H1 (cell line): ENCODE data around the gene SLC24A1. TPM values are rescaled to one million over a fixed set of nuclear protein-coding genes. Genes with fewer than 3 reads are reported as not detected.

Experiments
- CTCF ChIA-PET: fragments of 300-600 bp; sonication (Branson Sonifier 250); formaldehyde crosslinking; loops from one replicate; lab custom pipeline; 2021; ENCODE audit not compliant: partially characterized antibody; lab: Charles Lee
- POLR2A ChIA-PET: fragments of 300-600 bp; sonication (Branson Sonifier 250); formaldehyde crosslinking; loops from one replicate; lab custom pipeline; 2021; ENCODE audit warnings: inconsistent platforms; ENCODE audit not compliant: partially characterized antibody; lab: Charles Lee
- DNase-seq, 2 experiments: peaks; one replicate each; pipeline versions ENCODE4 v3.0.0 to v3.0.0-alpha.2; 2010 to 2022; ENCODE audit warnings: low spot score in 2 of 2, low read depth in 1 of 2, mixed read lengths in 1 of 2
- FAIRE-seq: peaks from 2 replicates; lab custom pipeline; 2011; peaks lifted over from hg19 to GRCh38; lab: Jason Lieb, UNC
- H2AFZ ChIP-seq: 2 replicates; pipeline ENCODE4 v1.8.1; 2012; ENCODE audit warnings: low read length, inconsistent platforms
- H2AK5ac ChIP-seq: 2 replicates; pipeline ENCODE4 v1.6.1; 2013; ENCODE audit warnings: low read depth, low read length
- H2BK120ac ChIP-seq: replicated peaks from 2 replicates; pipeline ENCODE3; 2013; ENCODE audit warnings: low read depth, low read length, inconsistent platforms
- H2BK12ac ChIP-seq: 2 replicates; pipeline ENCODE4 v1.6.1; 2013; ENCODE audit warnings: low read depth, low read length
- H2BK15ac ChIP-seq: 2 replicates; pipeline ENCODE4 v1.6.1; 2013; ENCODE audit warnings: low read length
- H2BK20ac ChIP-seq: 2 replicates; pipeline ENCODE4 v1.6.1; 2013; ENCODE audit warnings: low read length
- H2BK5ac ChIP-seq: 2 replicates; pipeline ENCODE4 v1.6.1; 2013; ENCODE audit warnings: low read depth, low read length
- H3K14ac ChIP-seq: 2 replicates; pipeline ENCODE4 v1.6.1; 2013; ENCODE audit warnings: inconsistent platforms; ENCODE audit not compliant: insufficient read length
- H3K18ac ChIP-seq: 2 replicates; pipeline ENCODE4 v1.6.1; 2013; ENCODE audit warnings: low read length; ENCODE audit errors: extremely low read depth
- H3K23ac ChIP-seq: 2 replicates; pipeline ENCODE4 v1.6.1; 2013; ENCODE audit warnings: inconsistent platforms; ENCODE audit not compliant: insufficient read length
- H3K23me2 ChIP-seq: 2 replicates; pipeline ENCODE4 v1.6.1; 2013; ENCODE audit warnings: low read depth, low read length
- H3K27ac ChIP-seq: 2 replicates; pipeline ENCODE4 v1.6.1; 2011; ENCODE audit warnings: low read depth, low read length, inconsistent platforms
- H3K27me3 ChIP-seq, 4 experiments: replicated peaks in 1 of 4; 1 replicate in 1 of 4; 2 replicates in 3 of 4; pipeline versions ENCODE4 v1.6.1 to v1.8.1; 2011 to 2013; ENCODE audit warnings: low read length in 3 of 4, mild to moderate bottlenecking in 3 of 4, inconsistent platforms in 2 of 4, mixed read lengths in 2 of 4, moderate library complexity in 1 of 4; ENCODE audit not compliant: control insufficient read depth in 3 of 4, insufficient read depth in 3 of 4; ENCODE audit errors: extremely low read depth in 1 of 4
- H3K36me3 ChIP-seq, 4 experiments: 2 replicates each; pipeline versions ENCODE4 v1.6.1 to v1.8.1; 2011 to 2013; ENCODE audit warnings: mild to moderate bottlenecking in 4 of 4, low read length in 3 of 4, moderate library complexity in 2 of 4, control low read depth in 1 of 4, inconsistent platforms in 1 of 4; ENCODE audit not compliant: insufficient read depth in 4 of 4, control insufficient read depth in 2 of 4
- H3K4ac ChIP-seq: replicated peaks from 2 replicates; pipeline ENCODE3; 2013; ENCODE audit warnings: low read length, low read depth, mixed read lengths, inconsistent platforms; ENCODE audit not compliant: insufficient read length
- H3K4me1 ChIP-seq, 4 experiments: replicated peaks in 1 of 4; 1 replicate in 1 of 4; 2 replicates in 3 of 4; pipeline versions ENCODE4 v1.6.1 to v1.8.1; 2011 to 2013; ENCODE audit warnings: low read length in 3 of 4, inconsistent platforms in 2 of 4, mixed read lengths in 1 of 4; ENCODE audit not compliant: insufficient read depth in 4 of 4, control insufficient read depth in 3 of 4
- H3K4me2 ChIP-seq, 2 experiments: 2 replicates each; pipeline versions ENCODE4 v1.6.1 to v1.8.1; 2011 to 2013; ENCODE audit warnings: low read depth in 2 of 2, low read length in 2 of 2, control low read depth in 1 of 2, inconsistent platforms in 1 of 2, mild to moderate bottlenecking in 1 of 2; ENCODE audit not compliant: insufficient read depth in 1 of 2
- H3K4me3 ChIP-seq, 4 experiments: fragments of 200-600, 300-600 bp in 1 of 4; sonication (generic), shearing (Covaris generic), sonication (Bioruptor Twin) in 1 of 4; 2 replicates each; pipeline versions ENCODE4 v1.5.1 to v1.8.1; 2011 to 2016; ENCODE audit warnings: low read length in 4 of 4, low read depth in 3 of 4, control low read depth in 2 of 4, inconsistent platforms in 2 of 4, mild to moderate bottlenecking in 2 of 4, mixed read lengths in 1 of 4, moderate library complexity in 1 of 4; ENCODE audit not compliant: insufficient read depth in 2 of 4; ENCODE audit errors: extremely low read depth in 1 of 4
- H3K56ac ChIP-seq: replicated peaks from 2 replicates; pipeline ENCODE3; 2013; ENCODE audit warnings: low read depth, mild to moderate bottlenecking, mixed read lengths, low read length, inconsistent platforms; ENCODE audit not compliant: insufficient read length
- H3K79me1 ChIP-seq: 2 replicates; pipeline ENCODE4 v1.6.1; 2013; ENCODE audit warnings: low read depth, low read length, control low read depth
- H3K79me2 ChIP-seq, 2 experiments: 2 replicates each; pipeline versions ENCODE4 v1.6.1 to v1.8.1; 2012 to 2013; ENCODE audit warnings: low read length in 2 of 2, mild to moderate bottlenecking in 2 of 2, inconsistent platforms in 1 of 2; ENCODE audit not compliant: insufficient read depth in 2 of 2, control insufficient read depth in 1 of 2
- H3K9ac ChIP-seq, 4 experiments: replicated peaks in 1 of 4; 1 replicate in 1 of 4; 2 replicates in 3 of 4; pipeline versions ENCODE4 v1.6.1 to v1.8.1; 2011 to 2013; ENCODE audit warnings: low read depth in 3 of 4, low read length in 3 of 4, control low read depth in 2 of 4, mild to moderate bottlenecking in 2 of 4, moderate library complexity in 2 of 4, inconsistent platforms in 1 of 4; ENCODE audit errors: extremely low read depth in 1 of 4
- H3K9me3 ChIP-seq, 2 experiments: 2 replicates each; pipeline versions ENCODE4 v1.6.1 to v1.8.1; 2012 to 2013; ENCODE audit warnings: mild to moderate bottlenecking in 2 of 2, moderate library complexity in 2 of 2, control low read depth in 1 of 2, inconsistent platforms in 1 of 2, low read depth in 1 of 2, low read length in 1 of 2, mixed read lengths in 1 of 2; ENCODE audit not compliant: insufficient read depth in 2 of 2
- H4K20me1 ChIP-seq, 2 experiments: replicated peaks in 1 of 2; 2 replicates each; pipeline versions ENCODE3 to v1.8.1; 2011 to 2013; ENCODE audit warnings: inconsistent platforms in 2 of 2, low read length in 2 of 2, mild to moderate bottlenecking in 1 of 2; ENCODE audit not compliant: insufficient read depth in 2 of 2, control insufficient read depth in 1 of 2
- H4K5ac ChIP-seq: 2 replicates; pipeline ENCODE4 v1.6.1; 2013; ENCODE audit warnings: low read length, low read depth, mixed read lengths, inconsistent platforms; ENCODE audit not compliant: insufficient read length
- H4K8ac ChIP-seq: 2 replicates; pipeline ENCODE4 v1.8.0; 2013; ENCODE audit warnings: mild to moderate bottlenecking, moderate library complexity, low read length, inconsistent platforms; ENCODE audit not compliant: insufficient read depth; ENCODE audit errors: extremely low read depth
- H4K91ac ChIP-seq: replicated peaks from 2 replicates; pipeline ENCODE3; 2013; ENCODE audit warnings: low read length, mixed read lengths, inconsistent platforms; ENCODE audit not compliant: insufficient read length
- CHD2 ChIP-seq: IDR thresholded peaks from 2 replicates; pipeline ENCODE4 v1.6.1; 2012; ENCODE audit warnings: low read length, improper control_type of control experiment
- JUND ChIP-seq: IDR thresholded peaks from 2 replicates; pipeline ENCODE4 v1.6.1; 2011; ENCODE audit warnings: mild to moderate bottlenecking, improper control_type of control experiment, low read length
- KDM4A ChIP-seq: IDR thresholded peaks from one replicate; pipeline ENCODE4 v1.7.1; 2012; ENCODE audit warnings: low read depth, mild to moderate bottlenecking, moderate library complexity, low read length, inconsistent platforms; ENCODE audit not compliant: severe bottlenecking
- PHF8 ChIP-seq: fragments of 200-600 bp; sonication (generic); conservative IDR thresholded peaks from 2 replicates; pipeline ENCODE4 v1.7.1; 2012; ENCODE audit warnings: low read depth, mild to moderate bottlenecking, inconsistent platforms, low read length, moderate library complexity
- RFX5 ChIP-seq: IDR thresholded peaks from 2 replicates; pipeline ENCODE4 v1.6.1; 2011; ENCODE audit warnings: low read depth, low read length, improper control_type of control experiment, borderline replicate concordance
- YY1 ChIP-seq: IDR thresholded peaks from 2 replicates; pipeline ENCODE4 v1.6.1; 2011; ENCODE audit warnings: low read depth, mild to moderate bottlenecking, low read length
- WGBS, 2 experiments: shearing (Covaris generic) in 1 of 2; methylation state at CpG; one replicate each; pipeline versions ENCODE4 v1.1.6 to v1.1.7; 2013 to 2015; ENCODE audit warnings: low lambda C conversion rate in 2 of 2, mixed read lengths in 2 of 2, inconsistent platforms in 1 of 2, low coverage in 1 of 2, missing lambda C conversion rate in 1 of 2; ENCODE audit not compliant: insufficient replicate concordance in 2 of 2, insufficient coverage in 1 of 2, insufficient read length in 1 of 2; ENCODE audit errors: extremely low coverage in 1 of 2, missing lambda C conversion rate in 1 of 2; 5-methylcytosine and 5-hydroxymethylcytosine counted together
- polyA plus RNA-seq, 7 experiments: library from polyadenylated mRNA; depleted of rRNA in 3 of 7; stranded (reverse) in 5 of 7; unstranded in 2 of 7; fragments of >200 nt in 5 of 7; fragments of 200-250 nt in 2 of 7; gene quantifications; 1 replicate in 5 of 7; 2 replicates in 1 of 7; 4 replicates in 1 of 7; pipeline versions ENCODE4 v1.2.1 to v1.2.3, GENCODE V29; 2011 to 2013; ENCODE audit warnings: missing spikeins in 2 of 7, mixed read lengths in 2 of 7
- total RNA-seq: library from RNA; stranded (reverse); fragmentation: NEBNext Ultra II Directional; extraction: Animal tissue kit (Norgen Biotek cat#: 25700); gene quantifications from 2 replicates; pipeline ENCODE4 v1.2.1, GENCODE V29; 2021

SLC24A1 gene
- total and polyA plus RNA-seq, 2 of the 8 experiments (the other 6 are each of a cell fraction or from before 2014, with no cell fraction given): 4.9 to 6.6 TPM

- Histone ChIP-seq H3K23ac (no peak overlapping the region), H2BK15ac (no peak overlapping the region), H4K91ac (no peak overlapping the region), H2BK120ac (no peak overlapping the region), H3K79me2 (peaks cover 0 to 17% of the 10 kb centered on the region in 2 experiments; a peak in 2 of 4 replicates), H3K4me3 (no peak overlapping the region), H2BK12ac (no peak overlapping the region), H2BK5ac (no peak overlapping the region), H4K8ac (no peak overlapping the region), H4K20me1 (peaks cover 0 to 2% of the 10 kb centered on the region in 2 experiments), H3K4me1 (no peaks in the 10 kb centered on the region), H3K18ac (no peak overlapping the region), H3K4me2 (no peak overlapping the region), H3K36me3 (peaks cover 2 to 42% (median 15%) of the 10 kb centered on the region in 4 experiments; a peak in 6 of 8 replicates), H3K56ac (no peak overlapping the region), H2BK20ac (no peak overlapping the region), H4K5ac (no peak overlapping the region), H3K9me3 (no peaks in the 10 kb centered on the region), H3K79me1 (no peaks in the 10 kb centered on the region), H3K27ac (no peak overlapping the region), H2AFZ (no peak overlapping the region), H2AK5ac (no peak overlapping the region), H3K4ac (no peak overlapping the region), H3K9ac (no peak overlapping the region), H3K27me3 (no peaks in the 10 kb centered on the region), H3K23me2 (no peaks in the 10 kb centered on the region), H3K14ac (no peak overlapping the region)
- DNase-seq (no peak), FAIRE-seq (no peak)
- POLR2A ChIA-PET: interaction anchor here (0.6 kb wide), 2 partner anchors 307 to 709 kb away, joined by 3 read pairs; no protein-coding TSS in a partner anchor
- CTCF ChIA-PET: no interaction called here
- 90% methylated on average over 1 of the region's 1 CpG; no CpG with 5 or more reads in 1 of the 2 experiments for WGBS, 2 experiments
- no peak for TF ChIP-seq RFX5
- TF ChIP-seq PHF8: no peak
- TF ChIP-seq KDM4A: no peak
- TF ChIP-seq JUND: no peak
- no peak for TF ChIP-seq YY1
- no peak for TF ChIP-seq CHD2
Observed at GRCh38 chr15:65603559-65603958, 18.2 kb upstream of the SLC24A1 start.
